Upper lobe of left lung (tissue), 6 donors: Measurements from ENCODE around the gene ANKRD11. TPM values are rescaled to one million over a fixed set of nuclear protein-coding genes. Genes with fewer than 3 reads are reported as not detected.

Experiments used
- ATAC-seq, 2 donors: fragments of 200-7000 bp; cut with Tn5 transposase; one replicate each; pipeline ENCODE4 v1.9.1; 2022; ENCODE audit warnings: mild to moderate bottlenecking in 2 of 2, moderate library complexity in 2 of 2; ENCODE audit not compliant: low FRiP score in 2 of 2
- DNase-seq, 2 donors: peaks; one replicate each; pipeline ENCODE4 v3.0.0-alpha.2; 2019 to 2020
- H3K27ac ChIP-seq, 4 donors: fragments of 200-600 bp; sonication (generic); one replicate each; pipeline ENCODE4 v1.5.1; 2016 to 2019
- H3K27me3 ChIP-seq, 4 donors: fragments of 200-600 bp; sonication (generic); one replicate each; pipeline ENCODE4 v1.5.1; 2017 to 2019
- H3K36me3 ChIP-seq, 4 donors: fragments of 200-600 bp; sonication (generic); one replicate each; pipeline ENCODE4 v1.5.1; 2016 to 2019
- H3K4me1 ChIP-seq, 4 donors: fragments of 200-600 bp; sonication (generic); one replicate each; pipeline ENCODE4 v1.5.1; 2018 to 2019
- H3K4me3 ChIP-seq, 4 donors: fragments of 200-600 bp; sonication (generic); one replicate each; pipeline ENCODE4 v1.5.1; 2017 to 2019; ENCODE audit warnings: mild to moderate bottlenecking in 2 of 4, moderate library complexity in 1 of 4
- H3K9me3 ChIP-seq, 4 donors: fragments of 200-600 bp; sonication (generic); one replicate each; pipeline ENCODE4 v1.5.1; 2018 to 2019
- CTCF ChIP-seq, 6 experiments: fragments of 450-650 bp in 4 of 6; fragments of 200-600 bp in 2 of 6; sonication (generic) in 2 of 6; IDR thresholded peaks; one replicate each; pipeline ENCODE4 v1.5.1; 2016 to 2019; ENCODE audit warnings: antibody characterized with exemption in 6 of 6
- EP300 ChIP-seq, 4 donors: sonication (generic); formaldehyde crosslinking; IDR thresholded peaks; one replicate each; pipeline ENCODE4 v1.5.1; 2017; ENCODE audit warnings: antibody characterized with exemption in 4 of 4, control low read depth in 2 of 4
- POLR2A ChIP-seq, 4 donors: fragments of 450-650 bp; IDR thresholded peaks; one replicate each; pipeline ENCODE4 v1.5.1; 2016 to 2017; ENCODE audit warnings: antibody characterized with exemption in 4 of 4, mild to moderate bottlenecking in 2 of 4
- POLR2AphosphoS5 ChIP-seq, 2 donors: sonication (generic); formaldehyde crosslinking; IDR thresholded peaks; one replicate each; pipeline ENCODE4 v1.5.1; 2017; ENCODE audit warnings: antibody characterized with exemption in 2 of 2
- WGBS, 2 donors: methylation state at CpG; one replicate each; pipeline ENCODE4 v1.1.5; 2017 to 2018; 5-methylcytosine and 5-hydroxymethylcytosine counted together
- total RNA-seq, 6 donors: library from RNA; depleted of rRNA in 4 of 6; stranded (reverse); fragments of >200 nt in 4 of 6; gene quantifications; one replicate each; pipeline versions ENCODE4 v1.1.0 to v1.2.1, GENCODE V29; 2016 to 2021
- donor health status: DM: no; HTN: no; CAD: no; lungs with moderate emphysema.
- donor health status: DM: no; HTN: yes; CAD: no; lungs with severe emphysema.

Gene ANKRD11
- total RNA-seq, 6 donors from 2014 or later, result 92.4 to 313 (median 134) TPM

- TF ChIP-seq EP300 (IDR thresholded peaks at IDR 0.05) (no peak), CTCF (IDR thresholded peaks at IDR 0.05) (no peak), POLR2A (IDR thresholded peaks at IDR 0.05) (no peak), POLR2AphosphoS5 (IDR thresholded peaks at IDR 0.05) (no peak)
- no peak for ATAC-seq
- peak in 1 of 2 donors; percentile 80 for DNase-seq
- Histone ChIP-seq H3K4me1 (peaks cover 13 to 34% (median 20%) of the 10 kb centered on the region in 4 donors), H3K4me3 (no peak overlapping the region), H3K36me3 (peaks cover 5 to 88% (median 59%) of the 10 kb centered on the region in 4 donors), H3K9me3 (no peaks in the 10 kb centered on the region), H3K27me3 (no peaks in the 10 kb centered on the region), H3K27ac (no peak overlapping the region)
- WGBS, 2 donors, result 92 to 95% methylated on average over 24 of the region's 24 CpGs
These were observed 46.0 kb upstream of the ANKRD11 start for GRCh38 chr16:89536371-89536770.

- DNase-seq (peak in 1 of 2 donors; percentile 64), ATAC-seq (peak; percentile 46 to 80)
- Histone ChIP-seq H3K9me3 (no peaks in the 10 kb centered on the region), H3K27me3 (no peaks in the 10 kb centered on the region), H3K4me1 (peaks cover 13 to 39% (median 20%) of the 10 kb centered on the region in 4 donors), H3K36me3 (peaks cover 5 to 88% (median 65%) of the 10 kb centered on the region in 4 donors), H3K4me3 (no peak overlapping the region), H3K27ac (peak overlapping the region; percentile 42 to 61 (median 49))
- 29 to 33% methylated on average over 11 of the region's 11 CpGs for WGBS, 2 donors
- TF ChIP-seq POLR2A (IDR thresholded peaks at IDR 0.05) (no peak), POLR2AphosphoS5 (IDR thresholded peaks at IDR 0.05) (peak in 1 of 2 donors; percentile 34), CTCF (IDR thresholded peaks at IDR 0.05) (no peak), EP300 (IDR thresholded peaks at IDR 0.05) (no peak)
These were observed 43.9 kb upstream of the ANKRD11 start for GRCh38 chr16:89534252-89534756.

- no peak for DNase-seq
- no peak for TF ChIP-seq EP300 (IDR thresholded peaks at IDR 0.05)
- no peak for TF ChIP-seq POLR2AphosphoS5 (IDR thresholded peaks at IDR 0.05)
- TF ChIP-seq CTCF (IDR thresholded peaks at IDR 0.05), result no peak
- no peak for TF ChIP-seq POLR2A (IDR thresholded peaks at IDR 0.05)
- 68 to 79% methylated on average over 31 of the region's 31 CpGs for WGBS, 2 donors
- H3K27me3 ChIP-seq, result no peaks in the 10 kb centered on the region
- peaks cover 13 to 39% (median 20%) of the 10 kb centered on the region in 4 donors for H3K4me1 ChIP-seq
- peak overlapping the region in 1 of 4 donors; percentile 4 for H3K4me3 ChIP-seq
- peak overlapping the region; percentile 34 to 74 (median 66) for H3K27ac ChIP-seq
- no peaks in the 10 kb centered on the region for H3K9me3 ChIP-seq
- ATAC-seq, result no peak
- H3K36me3 ChIP-seq, result peaks cover 6 to 88% (median 66%) of the 10 kb centered on the region in 4 donors
These were observed 41.6 kb upstream of the ANKRD11 start for GRCh38 chr16:89531821-89532526.

- Histone ChIP-seq H3K4me1 (peaks cover 13 to 39% (median 20%) of the 10 kb centered on the region in 4 donors), H3K4me3 (no peak overlapping the region), H3K9me3 (no peaks in the 10 kb centered on the region), H3K27me3 (no peaks in the 10 kb centered on the region), H3K36me3 (peaks cover 11 to 93% (median 68%) of the 10 kb centered on the region in 4 donors), H3K27ac (peak overlapping the region in 1 of 4 donors; percentile 71)
- ATAC-seq, result no peak
- TF ChIP-seq EP300 (IDR thresholded peaks at IDR 0.05), result no peak
- TF ChIP-seq POLR2A (IDR thresholded peaks at IDR 0.05), result no peak
- no peak for TF ChIP-seq POLR2AphosphoS5 (IDR thresholded peaks at IDR 0.05)
- TF ChIP-seq CTCF (IDR thresholded peaks at IDR 0.05), result no peak
- DNase-seq, result no peak
- WGBS, 2 donors, result 92 to 94% methylated on average over 34 to 37 of the region's 37 CpGs
These were observed 40.3 kb upstream of the ANKRD11 start for GRCh38 chr16:89530401-89531381.
